Measurements from ENCODE around the gene ORC6. TPM values are rescaled to one million over a fixed set of nuclear protein-coding genes. Genes with fewer than 3 reads are reported as not detected.

The ORC6 gene
- total and polyA plus RNA-seq, 9 of the 15 experiments (the other 6 are each of a cell fraction or from before 2014, with no cell fraction given) = 18.7 to 71.4 (median 47.0) TPM

DNA sequence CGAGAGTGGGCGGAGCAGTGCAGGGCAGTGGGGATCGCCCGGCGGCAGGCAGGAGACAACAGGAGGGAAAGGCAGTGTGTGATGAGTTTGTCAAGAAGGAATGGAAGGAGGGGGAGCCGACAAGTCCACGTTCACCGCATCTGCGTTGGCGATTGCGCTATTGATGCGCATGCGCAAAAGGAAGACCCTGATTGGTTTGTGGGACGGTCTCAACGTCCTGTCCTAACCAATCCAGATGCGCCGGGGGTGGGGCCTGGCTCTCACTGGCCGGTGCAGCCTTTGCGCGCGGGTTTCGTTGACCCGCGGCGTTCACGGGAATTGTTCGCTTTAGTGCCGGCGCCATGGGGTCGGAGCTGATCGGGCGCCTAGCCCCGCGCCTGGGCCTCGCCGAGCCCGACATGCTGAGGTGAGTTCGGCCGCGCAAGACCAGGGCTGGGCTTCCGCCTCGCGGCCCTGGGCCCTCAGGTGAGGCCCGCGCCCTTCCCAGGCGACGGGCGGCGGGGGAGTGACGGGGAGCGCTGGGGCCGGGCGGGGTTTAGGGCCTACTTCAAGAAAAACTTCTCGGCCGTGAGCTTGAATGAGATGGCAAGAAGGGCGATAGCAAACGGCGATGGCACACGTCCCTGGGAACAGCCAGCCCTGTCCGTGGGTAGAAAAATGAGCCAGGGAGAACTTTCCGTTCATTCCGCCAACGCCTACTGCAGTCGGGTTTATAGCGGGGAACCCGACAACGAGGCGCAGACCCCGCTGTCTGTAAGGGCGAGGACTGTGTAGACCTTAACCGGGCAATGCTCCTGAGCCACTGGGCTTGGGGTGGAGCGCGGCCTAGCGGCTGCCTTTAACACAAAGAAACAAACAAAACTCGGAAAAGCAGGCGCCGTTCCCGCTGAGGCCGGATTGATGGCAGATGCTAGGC lies at the start of gene ORC6 (continued):
- TF ChIP-seq, protein P1, sequence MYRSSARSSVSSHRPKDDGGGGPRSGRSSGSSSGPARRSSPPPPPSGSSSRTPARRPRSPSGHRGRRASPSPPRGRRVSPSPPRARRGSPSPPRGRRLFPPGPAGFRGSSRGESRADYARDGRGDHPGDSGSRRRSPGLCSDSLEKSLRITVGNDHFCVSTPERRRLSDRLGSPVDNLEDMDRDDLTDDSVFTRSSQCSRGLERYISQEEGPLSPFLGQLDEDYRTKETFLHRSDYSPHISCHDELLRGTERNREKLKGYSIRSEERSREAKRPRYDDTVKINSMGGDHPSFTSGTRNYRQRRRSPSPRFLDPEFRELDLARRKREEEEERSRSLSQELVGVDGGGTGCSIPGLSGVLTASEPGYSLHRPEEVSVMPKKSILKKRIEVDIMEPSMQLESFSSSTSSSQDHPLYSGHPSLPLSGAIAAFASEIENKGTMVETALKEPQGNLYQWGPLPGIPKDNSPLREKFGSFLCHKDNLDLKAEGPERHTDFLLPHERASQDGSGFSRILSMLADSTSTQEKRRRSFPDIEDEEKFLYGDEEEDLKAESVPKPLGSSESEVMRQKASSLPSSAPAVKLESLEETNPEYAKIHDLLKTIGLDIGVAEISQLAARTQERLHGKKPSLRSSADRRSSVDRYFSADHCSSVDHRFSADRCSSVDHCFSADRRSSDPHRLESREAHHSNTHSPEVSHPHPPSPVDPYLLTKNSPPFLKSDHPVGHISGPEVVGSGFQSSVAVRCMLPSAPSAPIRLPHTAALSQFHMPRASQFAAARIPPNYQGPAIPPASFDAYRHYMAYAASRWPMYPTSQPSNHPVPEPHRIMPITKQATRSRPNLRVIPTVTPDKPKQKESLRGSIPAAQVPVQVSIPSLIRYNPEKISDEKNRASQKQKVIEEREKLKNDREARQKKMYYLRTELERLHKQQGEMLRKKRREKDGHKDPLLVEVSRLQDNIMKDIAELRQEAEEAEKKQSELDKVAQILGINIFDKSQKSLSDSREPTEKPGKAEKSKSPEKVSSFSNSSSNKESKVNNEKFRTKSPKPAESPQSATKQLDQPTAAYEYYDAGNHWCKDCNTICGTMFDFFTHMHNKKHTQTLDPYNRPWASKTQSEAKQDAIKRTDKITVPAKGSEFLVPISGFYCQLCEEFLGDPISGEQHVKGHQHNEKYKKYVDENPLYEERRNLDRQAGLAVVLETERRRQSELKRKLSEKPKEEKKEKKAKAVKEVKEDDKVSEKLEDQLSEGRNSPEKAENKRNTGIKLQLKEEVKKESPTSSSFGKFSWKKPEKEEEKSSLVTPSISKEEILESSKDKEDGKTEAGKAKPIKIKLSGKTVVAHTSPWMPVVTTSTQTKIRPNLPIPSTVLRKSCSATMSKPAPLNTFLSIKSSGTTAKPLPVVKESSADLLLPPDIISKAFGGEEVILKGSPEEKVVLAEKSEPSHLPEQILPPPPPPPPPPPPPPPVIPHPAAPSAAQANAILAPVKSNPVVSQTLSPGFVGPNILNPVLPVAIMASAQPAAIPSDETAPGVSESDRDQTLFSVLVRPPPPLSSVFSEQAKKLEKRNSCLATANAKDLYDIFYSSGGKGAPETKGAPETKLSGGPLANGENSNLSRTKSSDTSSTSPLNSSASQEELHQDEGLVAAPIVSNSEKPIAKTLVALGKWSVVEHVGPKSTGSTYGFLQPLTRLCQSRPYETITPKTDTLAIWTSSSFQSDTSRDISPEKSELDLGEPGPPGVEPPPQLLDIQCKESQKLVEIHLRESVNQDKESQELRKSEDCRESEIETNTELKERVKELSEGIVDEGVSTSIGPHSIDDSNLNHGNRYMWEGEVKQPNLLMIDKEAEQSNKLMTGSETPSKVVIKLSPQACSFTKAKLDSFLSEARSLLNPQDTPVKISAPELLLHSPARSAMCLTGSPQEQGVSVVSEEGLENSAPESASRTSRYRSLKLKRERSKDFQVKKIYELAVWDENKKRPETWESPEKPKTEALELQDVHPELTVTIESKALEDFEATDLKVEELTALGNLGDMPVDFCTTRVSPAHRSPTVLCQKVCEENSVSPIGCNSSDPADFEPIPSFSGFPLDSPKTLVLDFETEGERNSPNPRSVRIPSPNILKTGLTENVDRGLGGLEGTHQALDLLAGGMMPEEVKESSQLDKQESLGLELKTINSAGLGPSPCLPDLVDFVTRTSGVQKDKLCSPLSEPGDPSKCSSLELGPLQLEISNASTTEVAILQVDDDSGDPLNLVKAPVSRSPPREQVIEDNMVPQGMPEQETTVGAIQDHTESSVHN (IDR thresholded peaks at IDR 0.05; ENCODE audit: borderline replicate concordance in 1 of 2, low read depth in 1 of 2) = no peak
- TF ChIP-seq LCOR (CRISPR knock-in tag; IDR thresholded peaks at IDR 0.05) (no peak), EP400 (IDR thresholded peaks at IDR 0.05) (0 out of 2 replicates have a peak, but pooled peaks have one; percentile 23), ZNF830 (CRISPR knock-in tag; IDR thresholded peaks at IDR 0.05) (no peak), CBX5 (IDR thresholded peaks at IDR 0.05; ENCODE audit: borderline replicate concordance, low read depth) (no peak), KDM5B (IDR thresholded peaks at IDR 0.05; ENCODE audit: insufficient replicate concordance, low read depth, low read length) (peak; percentile 66), NCOR1 (IDR thresholded peaks at IDR 0.05) (no peak), ETV6 (IDR thresholded peaks at IDR 0.05; ENCODE audit: borderline replicate concordance in 1 of 2, low read depth in 2 of 2, low read length in 1 of 2) (no peak), ETV6 (CRISPR knock-in tag; IDR thresholded peaks at IDR 0.05; ENCODE audit: borderline replicate concordance) (no peak), CREBBP (IDR thresholded peaks at IDR 0.05; ENCODE audit: low read depth, low read length) (no peak), HMG20A (CRISPR knock-in tag; conservative IDR thresholded peaks at IDR 0.05) (no peak), SP2 (IDR thresholded peaks at IDR 0.05; ENCODE audit: extremely low read depth, low read depth, low read length, poor library complexity, severe bottlenecking) (peak; percentile 52)
- TF ChIP-seq, protein P2, sequence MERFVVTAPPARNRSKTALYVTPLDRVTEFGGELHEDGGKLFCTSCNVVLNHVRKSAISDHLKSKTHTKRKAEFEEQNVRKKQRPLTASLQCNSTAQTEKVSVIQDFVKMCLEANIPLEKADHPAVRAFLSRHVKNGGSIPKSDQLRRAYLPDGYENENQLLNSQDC (CRISPR knock-in tag; IDR thresholded peaks at IDR 0.05) = no peak
- TF ChIP-seq, protein P3, sequence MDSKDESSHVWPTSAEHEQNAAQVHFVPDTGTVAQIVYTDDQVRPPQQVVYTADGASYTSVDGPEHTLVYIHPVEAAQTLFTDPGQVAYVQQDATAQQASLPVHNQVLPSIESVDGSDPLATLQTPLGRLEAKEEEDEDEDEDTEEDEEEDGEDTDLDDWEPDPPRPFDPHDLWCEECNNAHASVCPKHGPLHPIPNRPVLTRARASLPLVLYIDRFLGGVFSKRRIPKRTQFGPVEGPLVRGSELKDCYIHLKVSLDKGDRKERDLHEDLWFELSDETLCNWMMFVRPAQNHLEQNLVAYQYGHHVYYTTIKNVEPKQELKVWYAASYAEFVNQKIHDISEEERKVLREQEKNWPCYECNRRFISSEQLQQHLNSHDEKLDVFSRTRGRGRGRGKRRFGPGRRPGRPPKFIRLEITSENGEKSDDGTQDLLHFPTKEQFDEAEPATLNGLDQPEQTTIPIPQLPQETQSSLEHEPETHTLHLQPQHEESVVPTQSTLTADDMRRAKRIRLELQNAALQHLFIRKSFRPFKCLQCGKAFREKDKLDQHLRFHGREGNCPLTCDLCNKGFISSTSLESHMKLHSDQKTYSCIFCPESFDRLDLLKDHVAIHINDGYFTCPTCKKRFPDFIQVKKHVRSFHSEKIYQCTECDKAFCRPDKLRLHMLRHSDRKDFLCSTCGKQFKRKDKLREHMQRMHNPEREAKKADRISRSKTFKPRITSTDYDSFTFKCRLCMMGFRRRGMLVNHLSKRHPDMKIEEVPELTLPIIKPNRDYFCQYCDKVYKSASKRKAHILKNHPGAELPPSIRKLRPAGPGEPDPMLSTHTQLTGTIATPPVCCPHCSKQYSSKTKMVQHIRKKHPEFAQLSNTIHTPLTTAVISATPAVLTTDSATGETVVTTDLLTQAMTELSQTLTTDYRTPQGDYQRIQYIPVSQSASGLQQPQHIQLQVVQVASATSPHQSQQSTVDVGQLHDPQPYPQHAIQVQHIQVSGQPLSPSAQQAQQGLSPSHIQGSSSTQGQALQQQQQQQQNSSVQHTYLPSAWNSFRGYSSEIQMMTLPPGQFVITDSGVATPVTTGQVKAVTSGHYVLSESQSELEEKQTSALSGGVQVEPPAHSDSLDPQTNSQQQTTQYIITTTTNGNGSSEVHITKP (IDR thresholded peaks at IDR 0.05; ENCODE audit: partially characterized antibody) = no peak
